AG10803 (cell line): ENCODE data around the gene COX5B.

ENCODE experiments used
- DNase-seq: peaks from one replicate; pipeline ENCODE4 v3.0.0; 2010; ENCODE audit warnings: low read depth
- H3K4me3 ChIP-seq: 2 replicates; pipeline ENCODE4 v1.5.1; 2011; ENCODE audit warnings: mild to moderate bottlenecking, low read length, control low read depth
- CTCF ChIP-seq: conservative IDR thresholded peaks from 2 replicates; pipeline ENCODE4 v1.5.1; 2011; ENCODE audit warnings: mild to moderate bottlenecking, low read length, control low read depth, inconsistent platforms

Gene COX5B

GRCh38 chr2:97644023-97644717, 1.7 kb upstream of the COX5B start:
- TF ChIP-seq CTCF, result no peak
- H3K4me3 ChIP-seq, result no peak overlapping the region
- no peak for DNase-seq

GRCh38 chr2:97645112-97645694, 659 bp upstream of the COX5B start:
- DNase-seq, result no peak
- peak overlapping the region; percentile 95 for H3K4me3 ChIP-seq
- no peak for TF ChIP-seq CTCF

- TF ChIP-seq CTCF, result no peak
- peak overlapping the region; percentile 95 for H3K4me3 ChIP-seq
- DNase-seq, result no peak
These were observed 1.1 kb downstream of the COX5B start for GRCh38 chr2:97646977-97647376.

GRCh38 chr2:97651114-97651513, 5.3 kb downstream of the COX5B start:
- no peak for DNase-seq

GRCh38 chr2:97653473-97653872, 7.6 kb downstream of the COX5B start:
- no peak overlapping the region for H3K4me3 ChIP-seq
- DNase-seq, result no peak
- no peak for TF ChIP-seq CTCF

More at GRCh38 chr2:97651114-97651513, 5.3 kb downstream of the COX5B start:
- no peak for TF ChIP-seq CTCF
- H3K4me3 ChIP-seq, result no peak overlapping the region

- H3K4me3 ChIP-seq, result no peak overlapping the region
- no peak for TF ChIP-seq CTCF
These were observed 8.0 kb downstream of the COX5B start for GRCh38 chr2:97653874-97654273.

GRCh38 chr2:97654309-97654708, 8.4 kb downstream of the COX5B start:
- TF ChIP-seq CTCF, result no peak
- no peak for DNase-seq
- no peak overlapping the region for H3K4me3 ChIP-seq

More at GRCh38 chr2:97653874-97654273, 8.0 kb downstream of the COX5B start:
- DNase-seq, result no peak
